ENCODE results near the gene LKAAEAR1. TPM values are rescaled to one million over a fixed set of nuclear protein-coding genes. Genes with fewer than 3 reads are reported as not detected.

The LKAAEAR1 gene
- total RNA-seq, 2 experiments from 2014 or later, result not detected

DNA sequence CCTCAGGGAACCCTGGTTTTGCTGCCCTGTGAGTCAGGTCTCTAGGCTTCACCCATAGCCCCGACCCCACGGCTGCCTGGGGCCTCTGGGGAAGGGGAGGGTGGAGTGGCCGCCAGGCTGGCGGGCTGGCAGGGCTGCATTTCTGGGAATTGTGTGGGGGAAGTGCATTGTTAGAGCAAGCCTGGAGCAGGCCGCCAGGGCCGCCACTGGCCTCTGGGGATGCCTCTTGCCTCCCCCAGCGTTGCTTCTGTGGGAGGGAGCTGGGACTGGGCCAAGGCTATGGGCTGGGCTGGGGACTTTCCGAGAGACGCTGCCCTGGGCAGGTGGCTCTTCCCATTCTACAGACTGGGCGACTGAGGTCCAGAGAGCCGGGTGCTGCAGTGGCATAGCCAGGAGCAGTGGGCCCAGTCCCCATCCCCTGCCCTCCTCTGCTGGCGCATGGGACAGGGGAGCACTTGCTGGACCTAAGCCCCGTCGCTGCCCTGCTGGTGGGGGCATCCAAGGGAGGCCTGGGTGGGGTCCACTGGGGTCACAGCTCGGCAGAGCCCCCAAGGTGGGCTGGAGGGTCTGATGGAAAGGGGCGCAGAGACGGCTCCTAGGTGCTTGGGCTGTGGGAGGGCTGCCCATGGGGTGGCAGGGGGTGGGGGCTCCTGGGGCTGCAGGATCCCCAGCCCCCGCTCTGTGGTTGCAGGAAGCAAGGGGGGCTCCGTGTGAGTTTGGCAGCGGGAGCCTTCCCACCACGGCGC lies 28.1 kb downstream of the LKAAEAR1 start:
- ChIA-PET CTCF (ENCODE audit: unreplicated experiment) (no interaction called here), POLR2A (no interaction called here)
- Histone ChIP-seq H3K9me2 (ENCODE audit: insufficient read depth, low read length) (no peaks in the 10 kb centered on the region), H3K4me2 (ENCODE audit: low read length) (no peak overlapping the region), H3K4me3 (ENCODE audit: low read depth, low read length, poor library complexity, severe bottlenecking) (no peak overlapping the region), H3K9me3 (ENCODE audit: low read length) (no peaks in the 10 kb centered on the region), H3K4me1 (ENCODE audit: insufficient read depth, low read length, poor library complexity, severe bottlenecking) (peaks cover 14% of the 10 kb centered on the region), H3K79me2 (ENCODE audit: insufficient read depth, low read depth, low read length) (no peaks in the 10 kb centered on the region), H3K36me3 (ENCODE audit: insufficient read depth, low read length) (no peaks in the 10 kb centered on the region), H3K27ac (ENCODE audit: low read depth, low read length, poor library complexity, severe bottlenecking) (no peak overlapping the region), H4K20me1 (ENCODE audit: insufficient read depth, low read length) (no peaks in the 10 kb centered on the region), H2AFZ (ENCODE audit: low read length) (no peak overlapping the region)
- no TSS peak for BruUV-seq (replicated peaks)
- intact Hi-C loops (cut with micrococcal nuclease; ENCODE audit: unreplicated experiment), result no loop called here
- TF ChIP-seq, protein P1, sequence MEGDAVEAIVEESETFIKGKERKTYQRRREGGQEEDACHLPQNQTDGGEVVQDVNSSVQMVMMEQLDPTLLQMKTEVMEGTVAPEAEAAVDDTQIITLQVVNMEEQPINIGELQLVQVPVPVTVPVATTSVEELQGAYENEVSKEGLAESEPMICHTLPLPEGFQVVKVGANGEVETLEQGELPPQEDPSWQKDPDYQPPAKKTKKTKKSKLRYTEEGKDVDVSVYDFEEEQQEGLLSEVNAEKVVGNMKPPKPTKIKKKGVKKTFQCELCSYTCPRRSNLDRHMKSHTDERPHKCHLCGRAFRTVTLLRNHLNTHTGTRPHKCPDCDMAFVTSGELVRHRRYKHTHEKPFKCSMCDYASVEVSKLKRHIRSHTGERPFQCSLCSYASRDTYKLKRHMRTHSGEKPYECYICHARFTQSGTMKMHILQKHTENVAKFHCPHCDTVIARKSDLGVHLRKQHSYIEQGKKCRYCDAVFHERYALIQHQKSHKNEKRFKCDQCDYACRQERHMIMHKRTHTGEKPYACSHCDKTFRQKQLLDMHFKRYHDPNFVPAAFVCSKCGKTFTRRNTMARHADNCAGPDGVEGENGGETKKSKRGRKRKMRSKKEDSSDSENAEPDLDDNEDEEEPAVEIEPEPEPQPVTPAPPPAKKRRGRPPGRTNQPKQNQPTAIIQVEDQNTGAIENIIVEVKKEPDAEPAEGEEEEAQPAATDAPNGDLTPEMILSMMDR (conservative IDR thresholded peaks at IDR 0.05; ENCODE audit: low read length), result no peak
- TF ChIP-seq EZH2phosphoT487 (IDR thresholded peaks at IDR 0.05; ENCODE audit: borderline replicate concordance, low read depth, low read length), result no peak
- no peak for DNase-seq (ENCODE audit: low spot score)

DNA sequence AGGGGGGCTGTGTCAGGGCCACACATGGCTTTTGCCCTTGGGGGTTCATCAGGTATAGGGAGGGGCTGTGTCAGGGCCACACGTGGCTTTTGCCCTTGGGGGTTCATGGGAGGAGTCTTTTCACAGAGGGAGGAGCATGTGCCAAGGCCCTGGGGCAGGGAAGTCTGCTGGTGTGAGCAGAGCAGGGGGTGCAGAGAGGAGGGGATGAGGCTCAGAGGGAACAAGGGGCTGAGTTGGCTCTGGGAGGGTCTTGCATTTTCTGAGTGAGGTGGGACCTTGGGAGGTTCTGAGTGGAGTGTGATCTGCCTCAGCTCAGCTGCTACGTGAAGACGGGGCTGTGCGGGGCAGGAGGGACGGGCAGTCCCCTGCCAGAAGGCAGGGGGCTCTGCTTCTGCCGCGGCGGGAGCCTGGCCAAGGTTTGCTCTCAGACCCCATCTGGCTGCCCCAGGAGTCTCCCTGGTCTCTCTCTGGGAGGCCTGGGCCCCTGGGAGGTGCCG lies 28.8 kb downstream of the LKAAEAR1 start:
- no TSS peak for BruUV-seq (replicated peaks)
- Histone ChIP-seq H3K36me3 (ENCODE audit: insufficient read depth, low read length) (no peaks in the 10 kb centered on the region), H4K20me1 (ENCODE audit: insufficient read depth, low read length) (no peaks in the 10 kb centered on the region), H3K4me2 (ENCODE audit: low read length) (no peak overlapping the region), H3K4me1 (ENCODE audit: insufficient read depth, low read length, poor library complexity, severe bottlenecking) (peaks cover 14% of the 10 kb centered on the region), H3K79me2 (ENCODE audit: insufficient read depth, low read depth, low read length) (no peaks in the 10 kb centered on the region), H3K9me2 (ENCODE audit: insufficient read depth, low read length) (no peaks in the 10 kb centered on the region), H3K9me3 (ENCODE audit: low read length) (no peaks in the 10 kb centered on the region), H3K27ac (ENCODE audit: low read depth, low read length, poor library complexity, severe bottlenecking) (no peak overlapping the region), H2AFZ (ENCODE audit: low read length) (no peak overlapping the region), H3K4me3 (ENCODE audit: low read depth, low read length, poor library complexity, severe bottlenecking) (no peak overlapping the region)
- POLR2A ChIA-PET, result no interaction called here
- CTCF ChIA-PET (ENCODE audit: unreplicated experiment), result no interaction called here
- no peak for DNase-seq (ENCODE audit: low spot score)
- TF ChIP-seq, protein P1 (conservative IDR thresholded peaks at IDR 0.05; ENCODE audit: low read length), result no peak
- TF ChIP-seq EZH2phosphoT487 (IDR thresholded peaks at IDR 0.05; ENCODE audit: borderline replicate concordance, low read depth, low read length), result no peak
- intact Hi-C loops (cut with micrococcal nuclease; ENCODE audit: unreplicated experiment), result no loop called here

Data from OCI-LY7 (cell line).